Ishikawa (cell line): ENCODE data around the gene FNBP1.

Experiments
- CEBPB ChIP-seq: IDR thresholded peaks from 2 replicates; pipeline ENCODE4 v1.6.1; 2012
- EGR1 ChIP-seq: IDR thresholded peaks from 2 replicates; pipeline ENCODE4 v1.6.1; 2012
- FOXM1 ChIP-seq: IDR thresholded peaks from 2 replicates; pipeline ENCODE4 v1.6.1; 2012; ENCODE audit warnings: low read depth, borderline replicate concordance
- MAX ChIP-seq: IDR thresholded peaks from 2 replicates; pipeline ENCODE4 v1.6.1; 2012
- NFIC ChIP-seq: IDR thresholded peaks from 2 replicates; pipeline ENCODE4 v1.6.1; 2012
- TAF1 ChIP-seq: IDR thresholded peaks from 2 replicates; pipeline ENCODE4 v1.6.1; 2012; ENCODE audit warnings: low read depth, mild to moderate bottlenecking
- TCF12 ChIP-seq: IDR thresholded peaks from 2 replicates; pipeline ENCODE4 v1.6.1; 2012; ENCODE audit warnings: low read depth
- YY1 ChIP-seq: IDR thresholded peaks from 2 replicates; pipeline ENCODE4 v1.6.1; 2012; ENCODE audit warnings: low read depth
- ZBTB7A ChIP-seq: IDR thresholded peaks from 2 replicates; pipeline ENCODE4 v1.6.1; 2012; ENCODE audit warnings: low read depth

GRCh38 chr9:129863059-129863690 is 179.8 kb downstream of the FNBP1 start:
- TF ChIP-seq TCF12: no peak
- TF ChIP-seq FOXM1: no peak
- no peak for TF ChIP-seq TAF1
- TF ChIP-seq NFIC: no peak
- TF ChIP-seq CEBPB: no peak
- TF ChIP-seq MAX: no peak
- no peak for TF ChIP-seq ZBTB7A
- TF ChIP-seq YY1: no peak
- no peak for TF ChIP-seq EGR1
